PC-3 (cell line): Measurements from ENCODE around the gene THSD1. TPM values are rescaled to one million over a fixed set of nuclear protein-coding genes. Genes with fewer than 3 reads are reported as not detected.

ENCODE experiments used
- ATAC-seq: fragments of 200-7000 bp; cut with Tn5 transposase; 2 replicates; pipeline ENCODE4 v1.9.1; 2020; ENCODE audit warnings: mild to moderate bottlenecking, moderate library complexity
- BruUV-seq: library from RNA; stranded (reverse); fragments of 400-500 nt; replicated peaks from 2 replicates; lab custom pipeline; 2021; lab: Mats Ljungman, UMichigan
- CTCF ChIA-PET: fragments of 300-600 bp; sonication (Branson Sonifier 250); formaldehyde crosslinking; loops from one replicate; lab custom pipeline; 2022; ENCODE audit warnings: antibody characterized with exemption; lab: Charles Lee
- POLR2A ChIA-PET: fragments of 300-600 bp; sonication (Branson Sonifier 250); formaldehyde crosslinking; loops from one replicate; lab custom pipeline; 2022; ENCODE audit warnings: antibody characterized with exemption; ENCODE audit not compliant: unreplicated experiment; lab: Charles Lee
- DNase-seq: peaks from one replicate; pipeline ENCODE4 v3.0.0-alpha.2; 2015
- H2AFZ ChIP-seq: fragments of 300-600 bp; sonication (generic); 2 replicates; pipeline ENCODE4 v1.6.0; 2016; ENCODE audit warnings: antibody characterized with exemption, low read length
- H3F3A ChIP-seq: fragments of 300-600 bp; sonication (generic); one replicate; pipeline ENCODE4 v1.6.0; 2017; ENCODE audit warnings: antibody characterized with exemption, low read length, control low read depth, mild to moderate bottlenecking; ENCODE audit not compliant: unreplicated experiment
- H3K27ac ChIP-seq: fragments of 300-600 bp; sonication (generic); 2 replicates; pipeline ENCODE4 v1.5.1; 2016; ENCODE audit warnings: mild to moderate bottlenecking, low read length
- H3K27me3 ChIP-seq: fragments of 300-600 bp; sonication (generic); 2 replicates; pipeline ENCODE4 v1.6.1; 2016; ENCODE audit warnings: low read length, mixed read lengths
- H3K36me3 ChIP-seq: fragments of 300-600 bp; sonication (generic); 2 replicates; pipeline ENCODE4 v1.6.1; 2016; ENCODE audit warnings: low read depth, mixed run types, low read length, mixed read lengths
- H3K4me1 ChIP-seq: fragments of 300-600 bp; sonication (generic); 2 replicates; pipeline ENCODE4 v1.5.1; 2016; ENCODE audit warnings: low read length; ENCODE audit not compliant: insufficient read depth
- H3K4me2 ChIP-seq: fragments of 300-600 bp; sonication (generic); 2 replicates; pipeline ENCODE4 v1.6.0; 2016; ENCODE audit warnings: low read length
- H3K4me3 ChIP-seq: fragments of 300-600 bp; sonication (generic); 2 replicates; pipeline ENCODE4 v1.5.1; 2016; ENCODE audit warnings: mild to moderate bottlenecking, low read length, mixed read lengths
- H3K79me2 ChIP-seq: fragments of 300-600 bp; sonication (generic); 2 replicates; pipeline ENCODE4 v1.6.1; 2017; ENCODE audit warnings: low read length, mixed read lengths
- H3K9ac ChIP-seq: fragments of 300-600 bp; sonication (generic); 2 replicates; pipeline ENCODE4 v1.6.0; 2016; ENCODE audit warnings: mild to moderate bottlenecking, low read length
- H3K9me2 ChIP-seq: fragments of 300-600 bp; sonication (generic); replicated peaks from 2 replicates; pipeline ENCODE4 v1.6.1; 2016; ENCODE audit warnings: mixed run types, low read length, mixed read lengths
- H3K9me3 ChIP-seq: fragments of 300-600 bp; sonication (generic); 2 replicates; pipeline ENCODE4 v1.6.1; 2016; ENCODE audit warnings: low read length, mixed read lengths
- H4K20me1 ChIP-seq: fragments of 300-600 bp; sonication (generic); 2 replicates; pipeline ENCODE4 v1.6.1; 2016; ENCODE audit warnings: low read length, mixed read lengths
- EZH2 ChIP-seq: fragments of 300-600 bp; sonication (generic); IDR thresholded peaks from one replicate; pipeline ENCODE4 v1.6.1; 2017; ENCODE audit warnings: antibody characterized with exemption, mild to moderate bottlenecking, low read length; ENCODE audit not compliant: unreplicated experiment
- EZH2phosphoT487 ChIP-seq: fragments of 300-600 bp; sonication (generic); IDR thresholded peaks from 2 replicates; pipeline ENCODE4 v1.6.1; 2018; ENCODE audit warnings: mild to moderate bottlenecking, antibody characterized with exemption, low read length, borderline replicate concordance
- intact Hi-C: fragments of 100-400 bp; cut with micrococcal nuclease; formaldehyde crosslinking; loops from 2 replicates; pipeline ENCODE4 v1.9.0; 2023
- total RNA-seq: library from RNA; depleted of rRNA; stranded (reverse); fragments of >200 nt; gene quantifications from 2 replicates; pipeline ENCODE4 v1.2.3, GENCODE V29; 2014
- TF ChIP-seq, protein P1 (sequence below): fragments of 300-600 bp; sonication (generic); conservative IDR thresholded peaks from 2 replicates; pipeline ENCODE4 v1.5.1; 2017; ENCODE audit warnings: antibody characterized with exemption, low read depth, mild to moderate bottlenecking, low read length

The THSD1 gene
- total RNA-seq, 1 experiment from 2014 or later: 1.0 TPM

- H3K79me2 ChIP-seq: peaks cover 56% of the 10 kb centered on the region
- peaks cover 26% of the 10 kb centered on the region for H3K4me1 ChIP-seq
- no peak for TF ChIP-seq EZH2
- no peak for TF ChIP-seq EZH2phosphoT487
- TF ChIP-seq, protein P1, sequence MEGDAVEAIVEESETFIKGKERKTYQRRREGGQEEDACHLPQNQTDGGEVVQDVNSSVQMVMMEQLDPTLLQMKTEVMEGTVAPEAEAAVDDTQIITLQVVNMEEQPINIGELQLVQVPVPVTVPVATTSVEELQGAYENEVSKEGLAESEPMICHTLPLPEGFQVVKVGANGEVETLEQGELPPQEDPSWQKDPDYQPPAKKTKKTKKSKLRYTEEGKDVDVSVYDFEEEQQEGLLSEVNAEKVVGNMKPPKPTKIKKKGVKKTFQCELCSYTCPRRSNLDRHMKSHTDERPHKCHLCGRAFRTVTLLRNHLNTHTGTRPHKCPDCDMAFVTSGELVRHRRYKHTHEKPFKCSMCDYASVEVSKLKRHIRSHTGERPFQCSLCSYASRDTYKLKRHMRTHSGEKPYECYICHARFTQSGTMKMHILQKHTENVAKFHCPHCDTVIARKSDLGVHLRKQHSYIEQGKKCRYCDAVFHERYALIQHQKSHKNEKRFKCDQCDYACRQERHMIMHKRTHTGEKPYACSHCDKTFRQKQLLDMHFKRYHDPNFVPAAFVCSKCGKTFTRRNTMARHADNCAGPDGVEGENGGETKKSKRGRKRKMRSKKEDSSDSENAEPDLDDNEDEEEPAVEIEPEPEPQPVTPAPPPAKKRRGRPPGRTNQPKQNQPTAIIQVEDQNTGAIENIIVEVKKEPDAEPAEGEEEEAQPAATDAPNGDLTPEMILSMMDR: no peak
- no peaks in the 10 kb centered on the region; the same call in 1 of the 2 replicates for H3K36me3 ChIP-seq
- POLR2A ChIA-PET: no interaction called here
- H3K9ac ChIP-seq: peak within 1 kb of the TSS; percentile 84
- H3K9me2 ChIP-seq: no peaks in the 10 kb centered on the region
- no peaks in the 10 kb centered on the region for H3F3A ChIP-seq
- BruUV-seq: TSS peak; percentile 85
- ATAC-seq: peak; percentile 80
- DNase-seq: peak; percentile 91
- intact Hi-C loops: loop anchor here (5.0 kb wide), 1 partner anchor 197 kb away; the partner anchor contains the start of gene SUGT1
- CTCF ChIA-PET: no interaction called here
- peak within 1 kb of the TSS; percentile 47 for H3K27ac ChIP-seq
- peak within 1 kb of the TSS; percentile 96 for H3K4me3 ChIP-seq
- no peaks in the 10 kb centered on the region for H3K9me3 ChIP-seq
- H3K4me2 ChIP-seq: peak within 1 kb of the TSS; percentile 97
- peak within 1 kb of the TSS; percentile 99 for H2AFZ ChIP-seq
- no peaks in the 10 kb centered on the region for H4K20me1 ChIP-seq
- H3K27me3 ChIP-seq: no peaks in the 10 kb centered on the region
Observed at GRCh38 chr13:52454820-52455676, 49.1 kb upstream of the THSD1 start, which contains the start of gene CKAP2. CKAP2 (plus strand) TSS chr13:52455478; CDS start chr13:52455557, 79 bp downstream.

- BruUV-seq: no TSS peak
- peak overlapping the region; percentile 97 for H3K4me2 ChIP-seq
- H3K9me2 ChIP-seq: no peaks in the 10 kb centered on the region
- ChIA-PET POLR2A (no interaction called here), CTCF (no interaction called here)
- H3K36me3 ChIP-seq: no peaks in the 10 kb centered on the region; the same call in 1 of the 2 replicates
- peaks cover 25% of the 10 kb centered on the region for H3K4me1 ChIP-seq
- no peaks in the 10 kb centered on the region for H3F3A ChIP-seq
- H3K27ac ChIP-seq: no peak overlapping the region
- intact Hi-C loops: no loop called here
- H3K9me3 ChIP-seq: no peaks in the 10 kb centered on the region
- peak overlapping the region; percentile 96 for H3K4me3 ChIP-seq
- no peak for ATAC-seq
- peaks cover 56% of the 10 kb centered on the region for H3K79me2 ChIP-seq
- no peak for TF ChIP-seq EZH2
- H3K9ac ChIP-seq: peak overlapping the region; percentile 84
- no peaks in the 10 kb centered on the region for H3K27me3 ChIP-seq
- peak; percentile 11 for DNase-seq
- H2AFZ ChIP-seq: peak overlapping the region; percentile 99
- H4K20me1 ChIP-seq: no peaks in the 10 kb centered on the region
Observed at GRCh38 chr13:52454459-52454819, 48.5 kb upstream of the THSD1 start.

DNA sequence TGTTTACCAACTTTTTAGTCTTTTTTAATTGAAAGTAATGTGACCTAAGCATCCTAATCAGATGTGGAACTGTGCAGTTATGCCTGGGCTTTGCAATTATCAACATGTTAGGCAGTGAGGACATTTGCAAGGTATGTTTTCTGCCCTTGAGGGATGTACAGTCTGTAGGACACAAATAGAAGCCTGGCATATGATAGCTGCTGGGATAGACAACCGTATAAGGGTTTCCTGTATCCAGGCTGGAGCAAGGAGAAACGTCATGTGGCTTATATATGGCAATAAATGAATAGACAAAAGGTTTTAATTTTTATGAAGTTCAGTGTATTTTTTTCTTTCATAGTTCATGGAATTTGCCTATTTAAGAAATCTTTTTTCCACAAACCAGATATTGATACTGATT lies 46.5 kb upstream of the THSD1 start:
- Histone ChIP-seq H3K9me2 (no peaks in the 10 kb centered on the region), H3K79me2 (peaks cover 59% of the 10 kb centered on the region), H3K36me3 (no peaks in the 10 kb centered on the region; the same call in 1 of the 2 replicates), H3K4me1 (peaks cover 26% of the 10 kb centered on the region), H3K4me3 (no peak overlapping the region), H3K4me2 (no peak overlapping the region), H4K20me1 (0 out of 2 replicates have a peak, but pooled peaks cover 5% of the 10 kb centered on the region), H3K9ac (no peak overlapping the region), H3F3A (no peaks in the 10 kb centered on the region), H3K27me3 (no peaks in the 10 kb centered on the region), H2AFZ (no peak overlapping the region), H3K27ac (no peak overlapping the region), H3K9me3 (no peaks in the 10 kb centered on the region)
- no peak for TF ChIP-seq EZH2phosphoT487
- TF ChIP-seq, protein P1: no peak
- TF ChIP-seq EZH2: no peak
- ATAC-seq (no peak), DNase-seq (no peak)
- POLR2A ChIA-PET: no interaction called here
- no TSS peak for BruUV-seq
- CTCF ChIA-PET: no interaction called here
- intact Hi-C loops: no loop called here
